ES-I3 (cell line): ENCODE data around the gene BMP4.
A peak's percentile ranks its signal among the peaks of the same experiment; 100 is the strongest.

Experiments
- H3K36me3 ChIP-seq: 2 replicates; pipeline ENCODE4 v1.6.1; 2013; ENCODE audit warnings: mild to moderate bottlenecking, low read length, control low read depth, moderate library complexity; ENCODE audit not compliant: insufficient read depth
- H3K4me1 ChIP-seq: 2 replicates; pipeline ENCODE4 v1.6.1; 2013; ENCODE audit warnings: mild to moderate bottlenecking, control low read depth, low read length; ENCODE audit not compliant: insufficient read depth
- H3K9ac ChIP-seq: 2 replicates; pipeline ENCODE4 v1.6.1; 2013; ENCODE audit warnings: low read depth, mild to moderate bottlenecking, low read length, moderate library complexity
- H3K9me3 ChIP-seq: 2 replicates; pipeline ENCODE4 v1.6.1; 2013; ENCODE audit warnings: mild to moderate bottlenecking, low read length, moderate library complexity; ENCODE audit not compliant: control insufficient read depth, insufficient read depth

The BMP4 gene

DNA sequence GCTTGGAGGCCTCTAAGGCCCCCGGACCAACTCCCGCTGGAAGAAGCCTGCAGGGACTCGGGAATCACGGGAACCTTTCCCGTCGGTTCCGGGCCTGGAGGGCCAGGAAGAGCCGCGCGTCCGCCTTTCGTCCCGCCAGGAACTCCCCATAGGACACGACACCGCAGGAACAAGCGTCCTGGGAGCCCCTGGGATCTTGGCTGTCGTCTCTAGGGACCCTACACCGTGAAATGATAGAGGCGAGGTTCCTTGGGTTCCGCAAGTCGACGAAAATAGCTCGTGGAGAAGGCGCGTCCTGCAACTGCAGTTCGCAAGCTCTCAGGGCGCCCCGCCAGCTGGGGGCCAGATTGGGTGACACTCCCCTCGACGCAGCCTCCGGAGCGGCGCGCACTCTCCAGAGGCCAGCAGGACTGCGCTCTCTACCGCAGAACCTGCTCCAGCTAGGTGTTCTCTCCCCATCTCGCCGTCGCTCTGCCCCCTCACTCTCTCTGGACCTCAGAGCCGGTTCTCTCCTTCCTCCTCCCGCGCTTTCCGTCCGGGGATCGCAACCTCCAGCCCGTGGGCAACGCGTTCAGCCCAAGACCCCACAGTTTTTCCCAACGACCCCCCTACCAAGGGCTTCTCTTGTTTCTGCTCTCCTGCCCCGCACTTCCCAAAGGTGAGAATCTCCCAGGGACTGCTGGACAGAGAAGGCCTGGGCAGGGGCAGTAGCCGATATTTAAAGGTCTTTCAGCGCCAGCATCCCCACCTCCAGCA lies 776 bp downstream of the BMP4 start:
- 0 out of 2 replicates have a peak, but pooled peaks cover under 1% of the 10 kb centered on the region for H3K36me3 ChIP-seq
- no peaks in the 10 kb centered on the region for H3K9me3 ChIP-seq
- H3K9ac ChIP-seq: peak overlapping the region; percentile 58
- peaks cover 11% of the 10 kb centered on the region; the same call in 1 of the 2 replicates for H3K4me1 ChIP-seq

DNA sequence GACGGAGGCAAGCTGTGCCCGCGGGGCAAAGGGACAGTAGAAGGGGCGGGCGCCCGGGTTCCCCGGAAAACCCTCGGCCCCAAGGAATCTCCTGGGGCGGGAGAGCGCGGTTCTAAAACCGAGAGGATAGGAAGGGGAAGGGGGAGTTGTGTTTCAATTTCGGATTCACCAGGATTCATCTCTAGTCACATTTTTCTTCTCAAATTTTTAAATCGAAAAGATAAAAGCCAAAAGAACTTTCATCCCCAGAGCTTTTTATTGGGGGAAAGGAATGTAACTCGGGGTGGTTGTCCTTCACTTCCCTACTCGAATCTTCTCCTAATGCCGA lies 1.4 kb downstream of the BMP4 start:
- Histone ChIP-seq H3K36me3 (0 out of 2 replicates have a peak, but pooled peaks cover 2% of the 10 kb centered on the region), H3K4me1 (peaks cover 11% of the 10 kb centered on the region; the same call in 1 of the 2 replicates), H3K9ac (peak overlapping the region; percentile 58), H3K9me3 (no peaks in the 10 kb centered on the region)

DNA sequence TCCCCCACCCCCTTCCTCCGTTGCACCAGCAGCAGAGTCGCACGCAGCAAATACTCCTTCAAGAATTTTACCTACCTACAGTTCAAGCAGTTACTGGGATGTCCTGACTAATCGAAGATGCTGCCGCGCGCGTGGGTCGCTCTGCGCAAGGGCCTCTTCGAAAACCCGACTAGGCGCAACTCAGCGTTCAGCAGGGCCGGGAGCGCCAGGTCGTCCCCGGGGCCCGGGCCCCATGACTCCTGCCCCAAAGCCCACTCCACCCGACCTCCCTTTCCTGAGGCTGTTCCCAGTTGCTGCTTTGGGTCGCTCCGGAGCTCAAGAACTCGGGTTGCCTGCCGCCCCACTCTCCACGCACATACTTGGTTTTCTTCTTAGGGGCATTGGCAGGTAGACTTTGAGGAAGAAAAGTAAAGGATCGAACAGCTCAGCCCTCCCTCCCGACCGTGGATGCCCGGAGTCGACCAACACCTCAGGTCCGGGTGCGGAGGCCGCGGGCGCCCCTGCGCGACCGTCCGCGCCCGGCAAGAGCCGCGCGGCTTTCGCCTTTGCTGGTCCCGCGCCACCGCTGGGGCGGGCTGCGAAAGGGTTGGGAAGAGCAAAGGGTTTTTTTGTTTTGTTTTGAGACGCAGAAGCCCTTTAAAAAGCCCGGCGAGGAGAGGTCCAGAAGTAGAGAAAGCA lies 1.9 kb downstream of the BMP4 start:
- Histone ChIP-seq H3K9me3 (no peaks in the 10 kb centered on the region), H3K36me3 (0 out of 2 replicates have a peak, but pooled peaks cover 2% of the 10 kb centered on the region), H3K4me1 (peaks cover 11% of the 10 kb centered on the region; the same call in 1 of the 2 replicates), H3K9ac (peak overlapping the region; percentile 58)

DNA sequence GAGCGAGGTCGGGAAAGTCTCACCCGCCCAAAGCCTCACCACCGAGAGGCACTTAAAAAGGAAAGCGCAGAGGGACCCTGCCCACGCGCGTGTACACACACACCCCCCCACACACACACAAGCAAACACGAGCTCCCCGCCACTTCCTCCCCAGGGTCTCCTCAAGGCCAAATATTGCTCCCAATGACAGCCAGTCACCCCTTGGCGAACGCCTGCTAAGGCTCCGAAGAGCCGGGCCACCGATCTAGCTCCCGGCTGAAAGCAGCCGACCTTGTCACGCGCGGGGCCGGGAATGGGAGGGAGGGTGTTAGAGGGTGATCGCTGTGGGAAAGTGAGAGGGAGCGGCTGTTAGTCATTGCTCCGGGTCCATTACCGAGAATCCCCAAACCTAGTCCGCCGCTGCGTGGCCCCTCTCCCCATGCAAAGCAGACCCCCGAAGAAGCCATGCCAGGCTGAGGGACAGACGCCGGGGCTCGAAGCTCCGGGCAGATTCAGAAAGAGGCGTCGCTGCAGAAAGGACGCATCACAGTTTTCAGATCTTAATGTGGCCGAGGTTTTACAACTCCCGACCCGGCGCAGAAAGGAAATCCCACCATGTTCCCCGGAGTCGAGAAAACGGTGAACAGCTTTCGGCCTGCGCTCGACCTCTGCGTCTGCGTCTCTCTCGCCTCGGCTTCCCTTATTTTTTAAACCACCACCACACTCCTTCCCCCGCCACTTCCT lies 2.6 kb downstream of the BMP4 start:
- H3K9me3 ChIP-seq: no peaks in the 10 kb centered on the region
- H3K36me3 ChIP-seq: 0 out of 2 replicates have a peak, but pooled peaks cover 2% of the 10 kb centered on the region
- H3K9ac ChIP-seq: peak overlapping the region; percentile 58
- H3K4me1 ChIP-seq: peaks cover 11% of the 10 kb centered on the region; the same call in 1 of the 2 replicates

GRCh38 chr14:53953002-53953827 lies 3.4 kb downstream of the BMP4 start:
- Histone ChIP-seq H3K36me3 (0 out of 2 replicates have a peak, but pooled peaks cover 2% of the 10 kb centered on the region), H3K4me1 (peaks cover 11% of the 10 kb centered on the region; the same call in 1 of the 2 replicates), H3K9ac (peak overlapping the region; percentile 58), H3K9me3 (no peaks in the 10 kb centered on the region)

- Histone ChIP-seq H3K9ac (peak overlapping the region; percentile 58; the same call in 1 of the 2 replicates), H3K36me3 (0 out of 2 replicates have a peak, but pooled peaks cover 2% of the 10 kb centered on the region), H3K4me1 (peaks cover 10% of the 10 kb centered on the region; the same call in 1 of the 2 replicates), H3K9me3 (no peaks in the 10 kb centered on the region)
Measured at GRCh38 chr14:53952533-53952932, 4.1 kb downstream of the BMP4 start.

DNA sequence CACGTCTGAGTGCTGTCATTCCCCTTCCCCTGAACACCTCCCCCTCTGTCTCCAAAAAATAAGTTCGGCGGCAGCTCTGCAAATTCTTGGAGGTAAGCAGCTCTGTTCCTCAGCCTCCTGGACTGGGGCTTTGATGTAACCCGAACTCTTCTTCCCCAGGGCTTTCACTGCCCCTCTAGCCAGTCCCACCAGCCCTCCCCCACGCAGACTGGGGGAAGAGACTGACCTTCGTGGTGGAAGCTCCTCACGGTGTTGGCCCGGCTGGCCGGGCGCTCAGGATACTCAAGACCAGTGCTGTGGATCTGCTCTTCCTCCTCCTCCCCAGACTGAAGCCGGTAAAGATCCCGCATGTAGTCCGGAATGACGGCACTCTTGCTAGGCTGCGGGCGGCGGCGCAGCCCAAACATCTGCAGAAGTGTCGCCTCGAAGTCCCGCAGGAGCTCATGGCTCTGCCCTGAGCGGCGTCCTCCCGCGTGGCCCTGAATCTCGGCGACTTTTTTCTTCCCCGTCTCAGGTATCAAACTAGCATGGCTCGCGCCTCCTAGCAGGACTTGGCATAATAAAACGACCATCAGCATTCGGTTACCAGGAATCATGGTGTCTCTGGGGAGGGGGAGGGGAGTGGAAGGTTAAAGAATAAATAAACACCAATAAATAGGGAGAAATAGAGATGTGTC lies 4.9 kb downstream of the BMP4 start:
- Histone ChIP-seq H3K9me3 (no peaks in the 10 kb centered on the region), H3K9ac (peak overlapping the region; percentile 58), H3K4me1 (peaks cover 6% of the 10 kb centered on the region; the same call in 1 of the 2 replicates), H3K36me3 (0 out of 2 replicates have a peak, but pooled peaks cover 2% of the 10 kb centered on the region)

DNA sequence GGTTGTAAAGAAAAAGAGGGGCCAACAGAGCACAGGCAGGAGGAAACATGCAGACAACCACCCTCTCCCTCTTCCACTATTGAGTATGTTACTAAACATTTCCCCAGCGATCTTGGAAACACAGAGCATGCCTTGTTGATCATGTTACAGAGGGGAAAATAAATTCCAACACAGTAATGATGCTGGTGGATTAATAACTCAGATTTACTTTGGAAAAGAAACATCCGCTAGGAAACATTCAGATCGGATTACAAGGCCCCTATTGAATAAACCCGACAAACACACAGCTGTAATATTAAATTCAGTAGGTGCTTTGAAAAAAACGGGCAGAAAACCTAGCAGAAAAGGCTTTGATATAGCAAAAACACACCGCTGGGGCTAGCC lies 5.4 kb downstream of the BMP4 start:
- H3K9ac ChIP-seq: peak overlapping the region; percentile 58
- peaks cover 7% of the 10 kb centered on the region; the same call in 1 of the 2 replicates for H3K4me1 ChIP-seq
- 0 out of 2 replicates have a peak, but pooled peaks cover 2% of the 10 kb centered on the region for H3K36me3 ChIP-seq
- no peaks in the 10 kb centered on the region for H3K9me3 ChIP-seq

DNA sequence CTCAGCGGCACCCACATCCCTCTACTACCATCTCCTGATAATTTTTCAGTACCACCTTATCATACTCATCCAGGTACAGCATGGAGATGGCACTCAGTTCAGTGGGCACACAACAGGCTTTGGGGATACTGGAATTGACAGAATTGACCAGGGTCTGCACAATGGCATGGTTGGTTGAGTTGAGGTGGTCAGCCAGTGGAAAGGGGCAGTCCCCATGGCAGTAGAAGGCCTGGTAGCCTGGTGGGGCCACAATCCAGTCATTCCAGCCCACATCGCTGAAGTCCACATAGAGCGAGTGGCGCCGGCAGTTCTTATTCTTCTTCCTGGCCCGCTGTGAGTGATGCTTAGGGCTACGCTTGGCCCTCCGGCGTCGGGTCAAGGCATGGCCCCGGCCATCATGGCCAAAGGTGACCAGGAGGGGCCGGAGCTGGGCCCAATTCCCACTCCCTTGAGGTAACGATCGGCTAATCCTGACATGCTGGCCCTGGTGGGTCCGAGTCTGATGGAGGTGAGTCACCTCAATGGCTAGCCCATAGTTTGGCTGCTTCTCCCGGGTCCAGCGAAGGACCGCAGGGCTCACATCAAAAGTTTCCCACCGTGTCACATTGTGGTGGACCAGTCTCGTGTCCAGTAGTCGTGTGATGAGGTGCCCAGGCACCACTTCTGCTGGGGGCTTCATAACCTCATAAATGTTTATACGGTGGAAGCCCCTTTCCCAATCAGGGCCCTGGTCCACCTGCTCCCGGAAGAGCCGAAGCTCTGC lies 6.4 kb downstream of the BMP4 start:
- peaks cover 12% of the 10 kb centered on the region for H3K4me1 ChIP-seq
- H3K36me3 ChIP-seq: 0 out of 2 replicates have a peak, but pooled peaks cover 2% of the 10 kb centered on the region
- no peak overlapping the region for H3K9ac ChIP-seq
- H3K9me3 ChIP-seq: no peaks in the 10 kb centered on the region

GRCh38 chr14:53949201-53949600 lies 7.4 kb downstream of the BMP4 start:
- Histone ChIP-seq H3K9me3 (no peaks in the 10 kb centered on the region), H3K4me1 (peaks cover 14% of the 10 kb centered on the region), H3K36me3 (0 out of 2 replicates have a peak, but pooled peaks cover 2% of the 10 kb centered on the region), H3K9ac (no peak overlapping the region)

DNA sequence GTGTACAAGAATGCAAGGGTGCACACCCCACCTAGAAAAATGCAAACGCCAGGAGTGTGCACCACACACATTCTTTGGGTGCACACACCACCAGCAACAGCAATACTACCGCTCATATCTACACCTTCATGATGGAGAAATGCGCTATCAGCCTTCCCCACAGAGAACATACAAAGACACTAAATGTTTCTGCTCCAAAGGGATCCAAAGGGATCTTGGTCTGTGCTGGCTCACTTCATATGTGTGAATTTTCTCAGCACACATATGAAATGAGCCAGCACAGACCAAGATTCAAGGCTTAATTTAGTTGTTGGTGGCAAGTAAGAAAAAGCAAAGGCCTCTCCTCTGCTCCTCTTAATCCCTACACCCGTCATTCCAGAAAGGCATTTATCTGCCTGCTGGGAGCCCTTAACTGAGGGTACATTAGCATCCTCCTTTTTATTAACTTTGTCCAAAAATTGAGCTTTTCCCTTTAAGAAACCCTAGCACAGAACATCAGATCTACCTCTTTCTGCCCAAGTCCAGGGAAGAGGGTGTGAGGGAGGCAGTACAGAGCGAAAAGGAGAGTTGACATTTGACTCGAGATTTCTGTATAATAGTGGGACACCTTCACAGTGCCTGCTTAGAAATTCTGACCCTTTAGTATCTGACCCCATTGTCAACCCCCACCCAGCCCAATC lies 8.3 kb downstream of the BMP4 start:
- H3K4me1 ChIP-seq: peaks cover 22% of the 10 kb centered on the region

More for the DNA sequence above, 8.3 kb downstream of the BMP4 start:
- no peak overlapping the region for H3K9ac ChIP-seq
- no peaks in the 10 kb centered on the region for H3K9me3 ChIP-seq
- 0 out of 2 replicates have a peak, but pooled peaks cover 2% of the 10 kb centered on the region for H3K36me3 ChIP-seq
